K562 (cell line): ENCODE measurements around the gene TRMT2A. TPM values are rescaled to one million over a fixed set of nuclear protein-coding genes. Genes with fewer than 3 reads are reported as not detected.

Experiments
- E2F8 ChIP-seq: fragments of 450-650 bp; IDR thresholded peaks from 2 replicates; pipeline ENCODE4 v1.7.1; 2018; ENCODE audit warnings: mild to moderate bottlenecking, low read depth; ENCODE audit not compliant: partially characterized antibody
- MTA3 ChIP-seq: fragments of 450-650 bp; formaldehyde crosslinking; IDR thresholded peaks from 2 replicates; pipeline ENCODE4 v1.6.1; 2017; ENCODE audit warnings: mild to moderate bottlenecking, borderline replicate concordance
- PCBP2 ChIP-seq: fragments of 200-400 bp; formaldehyde crosslinking; IDR thresholded peaks from 2 replicates; pipeline ENCODE4 v1.6.1; 2018; ENCODE audit warnings: low read length, low read depth, mild to moderate bottlenecking, moderate library complexity; ENCODE audit not compliant: poor library complexity, severe bottlenecking
- RFX5 ChIP-seq: IDR thresholded peaks from 2 replicates; pipeline ENCODE4 v1.6.1; 2011; ENCODE audit warnings: low read depth, mild to moderate bottlenecking, improper control_type of control experiment, low read length
- SAP30 ChIP-seq: fragments of 200-600 bp; sonication (generic); IDR thresholded peaks from 2 replicates; pipeline ENCODE4 v1.6.1; 2012; ENCODE audit warnings: borderline replicate concordance, low read depth, mild to moderate bottlenecking, moderate library complexity, low read length, control low read depth, inconsistent platforms; ENCODE audit not compliant: insufficient read depth, poor library complexity, severe bottlenecking
- ZNF121 ChIP-seq: sonication (generic); formaldehyde crosslinking; conservative IDR thresholded peaks from 2 replicates; pipeline ENCODE4 v1.8.0; 2022; ENCODE audit warnings: missing genetic modification reagents
- ZNF609 ChIP-seq: sonication (generic); formaldehyde crosslinking; IDR thresholded peaks from 2 replicates; pipeline ENCODE4 v1.8.1; 2023; ENCODE audit warnings: missing genetic modification reagents, mild to moderate bottlenecking, borderline replicate concordance
- polyA plus RNA-seq, 8 experiments: library from polyadenylated mRNA; depleted of rRNA in 4 of 8; stranded (reverse) in 5 of 8; unstranded in 3 of 8; fragments of >200 nt; fragmentation: Nextera tagmentation in 2 of 8; fragmentation: Illumina TruSeq in 1 of 8; extraction: Ambion mirVana in 2 of 8; extraction: Trizol in 1 of 8; gene quantifications; 2 replicates each; pipeline versions ENCODE4 v1.2.1 to v1.2.3, GENCODE V29; 2011 to 2014; ENCODE audit warnings: inconsistent platforms in 1 of 8, missing spikeins in 1 of 8
- total RNA-seq, 7 experiments: library from RNA; depleted of rRNA in 6 of 7; stranded (reverse); fragments of >200 nt in 6 of 7; fragmentation: Illumina TruSeq in 2 of 7; extraction: Trizol in 2 of 7; gene quantifications; 2 replicates each; pipeline versions ENCODE4 v1.2.1 to v1.2.3, GENCODE V29; 2011 to 2021; ENCODE audit warnings: low replicate concordance in 1 of 7
- TF ChIP-seq, protein P1 (sequence below), 2 experiments: fragments of 450-650 bp in 1 of 2; sonication (generic) in 1 of 2; formaldehyde crosslinking in 1 of 2; IDR thresholded peaks; 2 replicates each; pipeline versions ENCODE4 v1.7.1 to v1.9.0; 2016 to 2022; ENCODE audit warnings: inconsistent platforms in 1 of 2, mild to moderate bottlenecking in 1 of 2, missing genetic modification reagents in 1 of 2

The TRMT2A gene
- total and polyA plus RNA-seq, 9 of the 15 experiments (the other 6 are each of a cell fraction or from before 2014, with no cell fraction given): 1.6 to 265 (median 140) TPM

GRCh38 chr22:20151276-20151588, 34.2 kb upstream of the TRMT2A start (continued):
- TF ChIP-seq, protein P1, sequence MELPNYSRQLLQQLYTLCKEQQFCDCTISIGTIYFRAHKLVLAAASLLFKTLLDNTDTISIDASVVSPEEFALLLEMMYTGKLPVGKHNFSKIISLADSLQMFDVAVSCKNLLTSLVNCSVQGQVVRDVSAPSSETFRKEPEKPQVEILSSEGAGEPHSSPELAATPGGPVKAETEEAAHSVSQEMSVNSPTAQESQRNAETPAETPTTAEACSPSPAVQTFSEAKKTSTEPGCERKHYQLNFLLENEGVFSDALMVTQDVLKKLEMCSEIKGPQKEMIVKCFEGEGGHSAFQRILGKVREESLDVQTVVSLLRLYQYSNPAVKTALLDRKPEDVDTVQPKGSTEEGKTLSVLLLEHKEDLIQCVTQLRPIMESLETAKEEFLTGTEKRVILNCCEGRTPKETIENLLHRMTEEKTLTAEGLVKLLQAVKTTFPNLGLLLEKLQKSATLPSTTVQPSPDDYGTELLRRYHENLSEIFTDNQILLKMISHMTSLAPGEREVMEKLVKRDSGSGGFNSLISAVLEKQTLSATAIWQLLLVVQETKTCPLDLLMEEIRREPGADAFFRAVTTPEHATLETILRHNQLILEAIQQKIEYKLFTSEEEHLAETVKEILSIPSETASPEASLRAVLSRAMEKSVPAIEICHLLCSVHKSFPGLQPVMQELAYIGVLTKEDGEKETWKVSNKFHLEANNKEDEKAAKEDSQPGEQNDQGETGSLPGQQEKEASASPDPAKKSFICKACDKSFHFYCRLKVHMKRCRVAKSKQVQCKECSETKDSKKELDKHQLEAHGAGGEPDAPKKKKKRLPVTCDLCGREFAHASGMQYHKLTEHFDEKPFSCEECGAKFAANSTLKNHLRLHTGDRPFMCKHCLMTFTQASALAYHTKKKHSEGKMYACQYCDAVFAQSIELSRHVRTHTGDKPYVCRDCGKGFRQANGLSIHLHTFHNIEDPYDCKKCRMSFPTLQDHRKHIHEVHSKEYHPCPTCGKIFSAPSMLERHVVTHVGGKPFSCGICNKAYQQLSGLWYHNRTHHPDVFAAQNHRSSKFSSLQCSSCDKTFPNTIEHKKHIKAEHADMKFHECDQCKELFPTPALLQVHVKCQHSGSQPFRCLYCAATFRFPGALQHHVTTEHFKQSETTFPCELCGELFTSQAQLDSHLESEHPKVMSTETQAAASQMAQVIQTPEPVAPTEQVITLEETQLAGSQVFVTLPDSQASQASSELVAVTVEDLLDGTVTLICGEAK (IDR thresholded peaks at IDR 0.05): no peak
- TF ChIP-seq, protein P1 (CRISPR knock-in tag; IDR thresholded peaks at IDR 0.05): 0 out of 2 replicates have a peak, but pooled peaks have one; percentile 46
- TF ChIP-seq RFX5 (no peak), PCBP2 (no peak), ZNF609 (CRISPR knock-in tag) (no peak), ZNF121 (CRISPR knock-in tag) (peak; percentile 98), E2F8 (no peak), MTA3 (no peak), SAP30 (no peak)
